AG09319 (cell line): ENCODE data around the gene LDHD.
A peak's percentile ranks its signal among the peaks of the same experiment; 100 is the strongest.

Experiments used
- DNase-seq: peaks from one replicate; pipeline ENCODE4 v3.0.0-alpha.2; 2010; ENCODE audit warnings: low read depth; ENCODE audit errors: extremely low read depth
- TF ChIP-seq, protein P1 (sequence below): IDR thresholded peaks from 2 replicates; pipeline ENCODE4 v1.5.1; 2011; ENCODE audit warnings: low read depth, mild to moderate bottlenecking, inconsistent platforms, low read length, moderate library complexity

The LDHD gene

GRCh38 chr16:75109732-75110243, 6.8 kb downstream of the LDHD start:
- no peak for DNase-seq
- TF ChIP-seq, protein P1, sequence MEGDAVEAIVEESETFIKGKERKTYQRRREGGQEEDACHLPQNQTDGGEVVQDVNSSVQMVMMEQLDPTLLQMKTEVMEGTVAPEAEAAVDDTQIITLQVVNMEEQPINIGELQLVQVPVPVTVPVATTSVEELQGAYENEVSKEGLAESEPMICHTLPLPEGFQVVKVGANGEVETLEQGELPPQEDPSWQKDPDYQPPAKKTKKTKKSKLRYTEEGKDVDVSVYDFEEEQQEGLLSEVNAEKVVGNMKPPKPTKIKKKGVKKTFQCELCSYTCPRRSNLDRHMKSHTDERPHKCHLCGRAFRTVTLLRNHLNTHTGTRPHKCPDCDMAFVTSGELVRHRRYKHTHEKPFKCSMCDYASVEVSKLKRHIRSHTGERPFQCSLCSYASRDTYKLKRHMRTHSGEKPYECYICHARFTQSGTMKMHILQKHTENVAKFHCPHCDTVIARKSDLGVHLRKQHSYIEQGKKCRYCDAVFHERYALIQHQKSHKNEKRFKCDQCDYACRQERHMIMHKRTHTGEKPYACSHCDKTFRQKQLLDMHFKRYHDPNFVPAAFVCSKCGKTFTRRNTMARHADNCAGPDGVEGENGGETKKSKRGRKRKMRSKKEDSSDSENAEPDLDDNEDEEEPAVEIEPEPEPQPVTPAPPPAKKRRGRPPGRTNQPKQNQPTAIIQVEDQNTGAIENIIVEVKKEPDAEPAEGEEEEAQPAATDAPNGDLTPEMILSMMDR, result no peak

GRCh38 chr16:75108792-75109731, 7.5 kb downstream of the LDHD start:
- TF ChIP-seq, protein P1, result no peak
- DNase-seq, result peak; percentile 72

DNA sequence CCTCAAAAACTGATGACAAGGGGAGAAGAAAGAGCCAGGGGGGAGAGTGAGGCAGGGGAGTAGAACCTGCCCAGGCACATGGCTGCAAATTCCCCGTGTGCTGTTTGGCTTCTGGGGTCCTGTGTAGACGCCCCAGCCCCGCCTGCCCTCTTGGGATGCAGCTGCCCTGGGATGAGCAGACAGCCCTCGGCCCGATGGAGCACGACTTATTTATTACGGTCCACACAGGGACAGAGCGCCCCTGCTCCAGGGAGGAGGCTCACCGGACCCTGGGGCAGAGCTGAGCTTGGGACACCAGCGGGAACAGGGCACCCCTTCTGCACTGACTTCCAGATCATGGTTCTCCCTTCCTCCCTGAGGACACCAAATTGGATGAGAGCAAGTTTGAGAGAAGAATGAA, 9.1 kb downstream of the LDHD start:
- TF ChIP-seq, protein P1, result no peak
- DNase-seq, result no peak

DNA sequence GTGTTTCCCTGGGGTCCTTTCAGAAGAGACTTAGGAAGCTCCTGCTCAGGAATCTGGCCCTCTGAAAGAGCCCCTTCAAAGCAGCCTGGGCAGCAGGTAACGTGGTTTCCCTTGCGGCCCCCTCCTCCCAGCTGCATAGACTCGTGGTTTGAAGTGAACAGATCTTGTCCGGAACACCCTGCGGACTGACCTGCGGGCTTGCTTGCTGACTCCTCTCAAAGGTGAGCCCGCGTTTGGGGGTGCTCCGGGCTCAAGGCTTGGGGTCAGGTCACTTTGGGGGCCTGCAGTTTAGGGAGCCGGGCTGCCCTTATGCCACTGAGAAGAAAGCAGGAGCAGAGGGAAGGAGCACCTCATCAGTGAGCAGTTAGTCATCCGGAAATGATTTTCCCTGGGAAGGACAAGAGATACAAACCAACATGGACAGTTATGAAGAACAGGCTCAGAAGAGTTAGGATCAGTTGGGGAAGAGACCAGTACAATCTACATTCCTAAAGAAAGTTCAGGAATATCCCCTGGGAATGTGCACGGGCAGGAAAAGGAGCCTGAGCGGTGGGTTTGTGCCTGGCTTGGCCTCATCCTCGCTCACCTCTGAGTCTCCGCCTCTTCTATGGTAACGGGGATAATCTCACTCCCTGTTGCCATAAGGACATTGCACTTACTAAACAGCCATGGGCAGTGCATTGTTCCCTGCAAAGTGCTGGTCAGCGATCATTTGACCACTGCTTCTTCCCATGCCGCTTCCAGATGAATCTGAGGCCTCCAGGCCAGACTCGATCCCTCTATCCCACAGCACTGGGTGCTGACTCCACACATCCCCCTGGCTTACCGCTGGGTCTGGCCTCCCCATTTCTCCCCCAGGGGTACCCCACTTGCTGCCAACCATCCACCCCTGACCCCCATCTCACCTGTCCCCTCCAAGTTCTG, 10.0 kb downstream of the LDHD start:
- DNase-seq, result no peak
- TF ChIP-seq, protein P1, result no peak

DNA sequence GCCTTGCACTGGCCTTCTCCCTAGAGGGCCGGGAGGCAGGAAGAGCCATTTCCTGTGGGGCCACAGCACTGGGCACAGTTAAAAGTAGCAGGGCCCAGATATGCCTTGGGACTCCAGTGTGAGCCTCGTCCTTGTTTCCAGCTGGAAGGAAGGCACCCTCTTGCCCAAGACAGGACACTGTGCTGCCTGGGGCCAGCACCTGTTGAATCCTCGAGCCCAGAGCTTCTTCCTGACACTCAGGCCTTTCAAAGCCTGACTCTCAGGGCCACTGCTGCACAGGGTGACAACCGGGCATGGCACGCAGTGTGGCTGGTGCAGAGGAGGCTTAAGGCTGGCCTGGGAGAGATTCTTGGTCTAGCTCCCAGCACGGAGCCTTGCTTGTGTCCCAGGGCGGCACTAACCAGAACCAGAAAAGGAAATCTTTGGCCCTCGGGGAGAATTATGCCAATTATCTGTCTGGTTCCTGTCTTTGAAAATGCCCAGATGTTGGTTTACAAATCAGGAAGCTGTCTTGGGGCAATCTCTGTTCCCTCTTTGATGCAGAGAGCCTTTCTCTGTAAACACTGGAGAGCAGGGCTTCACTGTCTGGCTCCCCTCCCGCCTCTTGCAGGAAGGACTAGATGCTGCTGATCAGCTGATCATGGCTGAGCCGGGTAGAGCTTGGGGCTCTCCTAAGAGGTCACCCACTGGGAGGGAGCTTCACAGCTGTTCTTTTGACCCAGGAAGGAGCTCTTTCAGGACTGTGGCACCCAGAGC, 11.1 kb downstream of the LDHD start:
- no peak for DNase-seq
- TF ChIP-seq, protein P1, result no peak

DNA sequence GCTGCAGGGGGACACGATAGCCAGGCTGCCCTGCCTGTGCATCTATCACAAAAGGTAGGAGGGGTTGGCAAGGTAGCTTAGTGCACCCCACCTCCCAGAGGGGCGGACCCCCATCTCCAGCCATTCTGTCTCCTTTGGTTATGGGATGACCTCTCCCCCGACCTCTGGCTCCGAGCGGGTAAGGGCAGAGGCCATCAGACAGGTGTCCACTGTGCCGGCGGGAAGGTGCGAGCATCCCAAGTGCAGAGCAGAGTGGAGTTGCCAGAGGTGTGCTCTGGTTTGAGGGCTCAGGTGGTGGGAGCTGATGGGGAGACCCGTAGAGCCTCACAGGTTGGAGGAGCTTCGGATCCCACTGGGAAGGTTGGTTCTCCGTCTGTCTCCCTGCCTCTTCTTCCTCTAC, 11.7 kb downstream of the LDHD start:
- TF ChIP-seq, protein P1, result no peak
- DNase-seq, result no peak
